Heart left ventricle (tissue), 13 donors: ENCODE measurements around the gene PRKCB.

Experiments used
- POLR2A ChIP-seq, 2 donors: fragments of 450-650 bp; IDR thresholded peaks; one replicate each; pipeline ENCODE4 v1.6.1; 2017; ENCODE audit warnings: antibody characterized with exemption in 2 of 2, mild to moderate bottlenecking in 2 of 2, moderate library complexity in 2 of 2
- TF ChIP-seq, protein P1 (sequence below), 12 donors: fragments of 200-600 bp; sonication (generic) in 4 of 12; IDR thresholded peaks; one replicate each; pipeline versions ENCODE4 v1.5.0 to v1.8.0; 2018 to 2022; ENCODE audit warnings: antibody characterized with exemption in 12 of 12, mild to moderate bottlenecking in 5 of 12
- donor health status: ischemic (EF 13 %, LVEDD 7.1; RV severe dilation, severe dysfunction).
- donor health status: DM: no; HTN: yes; CAD: no.
- donor health status: DM: no; HTN: no; CAD: no.
- donor health status: ischemic (EF 25% LVEDD 6.9; RV normal size, moderate dysfunction).
- donor health status: ischemic (EF 25% LVEDD 5.7; RV mildly dilated, moderate dysfunction).
- donor health status: ischemic (EF 35%, LVEDD 5.7; RV mildly dilated, moderate dysfunction).
- donor health status: nonischemic (EF 11% LVEDD 7.7; RV severe dilation, severe dysfunction).
- donor health status: DM: yes; HTN: yes; CAD: no.
- donor health status: PGD.
- donor health status: ischemic (EF 29% LVEDD 5.4; RV normal size, mild dysfunction).
- donor health status: nonischemic (EF 23%, LVEDD 6.1; RV moderate dilation, normal function).

DNA sequence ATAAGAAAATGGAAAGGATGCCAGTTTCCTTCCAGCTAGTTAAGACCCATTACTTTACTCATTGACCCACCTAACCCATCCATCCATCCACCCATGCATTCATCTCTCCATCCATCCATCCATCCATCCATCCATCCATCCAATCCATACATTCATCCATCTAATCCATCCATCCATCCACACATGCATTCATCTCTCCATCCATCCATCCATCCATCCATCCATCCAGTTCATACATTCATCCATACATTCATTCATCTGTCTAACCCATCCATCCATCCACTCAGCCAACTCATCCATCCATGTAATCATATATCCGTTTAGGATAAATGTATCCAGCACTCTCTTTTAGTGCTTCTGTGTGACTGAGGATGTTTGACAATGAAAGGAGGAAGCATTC lies 241.5 kb downstream of the PRKCB start:
- TF ChIP-seq POLR2A (IDR thresholded peaks at IDR 0.05), result no peak
- TF ChIP-seq, protein P1, sequence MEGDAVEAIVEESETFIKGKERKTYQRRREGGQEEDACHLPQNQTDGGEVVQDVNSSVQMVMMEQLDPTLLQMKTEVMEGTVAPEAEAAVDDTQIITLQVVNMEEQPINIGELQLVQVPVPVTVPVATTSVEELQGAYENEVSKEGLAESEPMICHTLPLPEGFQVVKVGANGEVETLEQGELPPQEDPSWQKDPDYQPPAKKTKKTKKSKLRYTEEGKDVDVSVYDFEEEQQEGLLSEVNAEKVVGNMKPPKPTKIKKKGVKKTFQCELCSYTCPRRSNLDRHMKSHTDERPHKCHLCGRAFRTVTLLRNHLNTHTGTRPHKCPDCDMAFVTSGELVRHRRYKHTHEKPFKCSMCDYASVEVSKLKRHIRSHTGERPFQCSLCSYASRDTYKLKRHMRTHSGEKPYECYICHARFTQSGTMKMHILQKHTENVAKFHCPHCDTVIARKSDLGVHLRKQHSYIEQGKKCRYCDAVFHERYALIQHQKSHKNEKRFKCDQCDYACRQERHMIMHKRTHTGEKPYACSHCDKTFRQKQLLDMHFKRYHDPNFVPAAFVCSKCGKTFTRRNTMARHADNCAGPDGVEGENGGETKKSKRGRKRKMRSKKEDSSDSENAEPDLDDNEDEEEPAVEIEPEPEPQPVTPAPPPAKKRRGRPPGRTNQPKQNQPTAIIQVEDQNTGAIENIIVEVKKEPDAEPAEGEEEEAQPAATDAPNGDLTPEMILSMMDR (IDR thresholded peaks at IDR 0.05), result no peak
